C4-2B (cell line): ENCODE data around the gene HIVEP3.

ENCODE experiments used
- H3K27ac ChIP-seq: fragments of 450-650 bp; 2 replicates; pipeline ENCODE4 v1.5.1; 2017
- ZFX ChIP-seq: fragments of 450-650 bp; IDR thresholded peaks from 2 replicates; pipeline ENCODE4 v1.6.1; 2017
- TF ChIP-seq, protein P1 (sequence below): fragments of 450-650 bp; conservative IDR thresholded peaks from 2 replicates; pipeline ENCODE4 v1.5.1; 2017; ENCODE audit warnings: mild to moderate bottlenecking

Gene HIVEP3

DNA sequence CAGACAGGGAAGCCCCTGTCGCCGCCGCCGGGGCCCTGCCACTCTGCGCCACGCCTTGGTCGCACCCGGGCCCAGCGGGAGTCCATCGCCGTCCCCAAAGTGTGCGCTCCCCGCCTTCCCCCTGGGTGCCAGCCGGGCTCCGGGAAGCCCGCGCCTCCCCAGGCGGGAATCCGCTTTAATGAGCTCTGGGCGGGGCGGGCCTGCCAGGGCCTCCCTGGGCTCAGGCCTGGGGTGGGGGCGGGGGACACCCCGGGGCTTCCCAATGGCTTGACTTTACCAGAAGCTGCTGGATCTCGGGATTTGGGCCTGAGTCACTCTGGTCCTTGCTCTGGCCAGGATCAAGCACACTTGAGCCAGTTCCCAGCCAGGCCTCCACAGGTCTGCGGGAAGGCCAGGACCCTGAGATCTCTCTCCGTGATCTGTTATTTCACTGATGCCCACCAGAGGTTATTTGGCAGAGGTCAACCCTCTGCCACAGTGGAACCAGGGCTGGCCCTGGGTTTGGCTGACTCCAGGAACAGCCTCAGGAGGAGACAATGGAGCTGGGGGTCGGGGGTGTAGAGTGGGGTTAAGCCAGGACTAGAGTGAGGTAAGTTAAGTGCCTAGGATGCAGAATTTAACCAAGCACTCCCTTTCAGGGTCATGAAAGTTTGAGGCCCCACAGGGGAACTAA is 255.8 kb downstream of the HIVEP3 start:
- TF ChIP-seq, protein P1, sequence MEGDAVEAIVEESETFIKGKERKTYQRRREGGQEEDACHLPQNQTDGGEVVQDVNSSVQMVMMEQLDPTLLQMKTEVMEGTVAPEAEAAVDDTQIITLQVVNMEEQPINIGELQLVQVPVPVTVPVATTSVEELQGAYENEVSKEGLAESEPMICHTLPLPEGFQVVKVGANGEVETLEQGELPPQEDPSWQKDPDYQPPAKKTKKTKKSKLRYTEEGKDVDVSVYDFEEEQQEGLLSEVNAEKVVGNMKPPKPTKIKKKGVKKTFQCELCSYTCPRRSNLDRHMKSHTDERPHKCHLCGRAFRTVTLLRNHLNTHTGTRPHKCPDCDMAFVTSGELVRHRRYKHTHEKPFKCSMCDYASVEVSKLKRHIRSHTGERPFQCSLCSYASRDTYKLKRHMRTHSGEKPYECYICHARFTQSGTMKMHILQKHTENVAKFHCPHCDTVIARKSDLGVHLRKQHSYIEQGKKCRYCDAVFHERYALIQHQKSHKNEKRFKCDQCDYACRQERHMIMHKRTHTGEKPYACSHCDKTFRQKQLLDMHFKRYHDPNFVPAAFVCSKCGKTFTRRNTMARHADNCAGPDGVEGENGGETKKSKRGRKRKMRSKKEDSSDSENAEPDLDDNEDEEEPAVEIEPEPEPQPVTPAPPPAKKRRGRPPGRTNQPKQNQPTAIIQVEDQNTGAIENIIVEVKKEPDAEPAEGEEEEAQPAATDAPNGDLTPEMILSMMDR = no peak
- TF ChIP-seq ZFX = no peak
- no peak overlapping the region for H3K27ac ChIP-seq

DNA sequence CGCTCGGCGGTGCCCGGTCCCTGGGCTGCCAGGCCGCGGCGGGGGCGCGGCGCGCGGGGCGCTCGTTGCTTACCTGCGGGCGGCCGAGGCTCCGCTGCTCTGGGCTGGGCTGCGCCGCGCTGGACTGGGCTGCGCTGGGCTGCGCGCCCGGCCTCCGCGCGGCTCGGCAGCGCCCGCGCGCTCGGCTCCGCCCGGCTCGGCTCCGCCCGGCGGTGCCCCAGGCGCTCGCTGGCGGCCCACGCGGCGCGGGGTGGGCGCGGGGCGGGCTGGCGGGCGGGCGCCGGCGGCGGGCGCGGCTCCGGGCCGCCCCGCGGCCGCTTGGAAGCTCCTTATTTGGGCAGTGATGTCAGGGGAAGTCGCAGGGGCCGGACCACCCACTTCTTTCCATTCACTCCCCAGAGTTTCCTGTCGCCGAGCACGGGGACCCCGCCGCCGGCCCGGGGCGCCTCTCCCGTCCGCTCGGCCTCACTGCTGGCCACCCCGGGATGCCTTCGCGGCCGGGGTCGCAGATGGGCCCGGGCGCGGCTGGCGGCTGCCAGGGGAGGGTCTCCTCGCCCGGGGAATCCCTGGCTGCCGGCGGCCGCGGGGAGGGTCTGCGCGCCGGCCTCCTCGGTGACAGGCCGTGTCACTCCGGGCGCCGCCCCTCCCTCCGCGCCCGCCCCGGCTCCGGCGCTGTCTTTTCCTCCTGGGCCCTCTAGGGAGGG is 256.5 kb downstream of the HIVEP3 start:
- peak overlapping the region; percentile 25; the same call in 1 of the 2 replicates for H3K27ac ChIP-seq
- no peak for TF ChIP-seq ZFX
- TF ChIP-seq, protein P1 = no peak

DNA sequence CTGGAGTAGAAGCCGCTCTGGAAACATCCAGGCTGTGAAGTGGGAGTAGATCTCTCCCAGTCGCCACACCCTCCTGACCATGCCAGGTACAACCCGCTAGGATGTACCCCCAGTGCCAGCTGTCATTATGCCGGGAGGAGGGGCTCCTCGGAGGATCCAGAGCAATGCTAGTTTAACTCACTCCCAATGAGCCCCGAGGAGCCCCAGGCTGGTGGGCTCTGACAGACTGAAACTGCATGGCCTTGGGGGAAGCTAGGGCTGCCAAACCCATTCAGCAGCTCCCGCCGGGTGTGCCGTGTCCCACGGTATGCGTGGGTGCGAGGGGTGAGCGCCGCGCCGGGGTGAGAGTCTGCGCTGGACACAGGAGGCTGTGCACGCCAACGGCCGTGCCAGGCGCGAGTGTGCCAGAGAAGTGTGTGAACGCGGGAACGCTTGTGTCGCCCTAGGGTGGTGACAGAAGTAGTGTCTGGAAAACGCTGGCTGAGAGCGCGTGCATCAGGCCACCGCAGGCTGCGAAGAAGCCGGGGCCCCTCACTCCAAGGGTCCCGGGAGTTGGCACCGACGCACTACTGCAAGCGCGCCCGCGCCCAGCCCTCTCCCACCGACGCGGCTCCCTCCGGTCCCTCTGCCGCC is 257.2 kb downstream of the HIVEP3 start:
- TF ChIP-seq ZFX = no peak
- TF ChIP-seq, protein P1 = no peak
- peak overlapping the region; percentile 25; the same call in 1 of the 2 replicates for H3K27ac ChIP-seq

DNA sequence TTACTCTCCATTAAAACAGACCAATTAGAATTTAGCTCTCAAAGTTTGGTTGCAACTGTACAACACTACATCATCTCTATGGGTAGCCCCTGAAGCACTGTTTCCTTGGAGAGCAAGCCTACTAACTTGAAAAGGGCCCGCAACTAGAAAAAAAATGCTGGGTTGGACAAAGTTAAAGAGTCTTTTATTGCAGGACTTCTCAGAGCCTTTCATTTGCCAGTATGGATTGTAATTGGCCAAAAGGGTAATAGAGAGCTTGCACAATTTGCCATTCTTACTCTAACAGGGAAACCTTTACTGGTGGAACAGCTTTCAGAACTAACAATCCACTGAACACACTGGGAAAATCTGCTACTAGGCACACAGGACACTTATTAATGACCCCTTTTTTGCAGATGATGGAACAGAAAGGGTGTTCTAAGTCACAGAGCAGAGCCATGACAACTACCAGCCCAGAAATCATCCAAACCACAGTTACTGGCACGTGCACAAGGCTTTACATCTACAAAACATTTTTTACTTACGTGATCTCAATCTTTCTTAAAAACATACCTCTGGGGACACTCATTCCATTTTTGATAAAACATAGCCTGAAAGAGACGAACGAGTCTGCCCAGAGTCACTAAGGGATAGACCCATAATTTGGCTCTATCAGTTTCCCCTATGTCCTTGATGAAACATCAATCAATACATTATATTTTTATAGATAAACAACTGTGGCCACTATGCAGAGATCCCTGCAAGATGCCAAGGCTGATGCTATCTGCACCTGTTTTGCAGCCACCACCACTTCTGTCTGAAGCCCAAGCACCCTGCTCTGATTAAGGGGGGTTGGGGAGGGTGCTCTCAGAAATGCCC is 257.9 kb downstream of the HIVEP3 start:
- no peak overlapping the region for H3K27ac ChIP-seq
- TF ChIP-seq, protein P1 = no peak
- TF ChIP-seq ZFX = no peak

DNA sequence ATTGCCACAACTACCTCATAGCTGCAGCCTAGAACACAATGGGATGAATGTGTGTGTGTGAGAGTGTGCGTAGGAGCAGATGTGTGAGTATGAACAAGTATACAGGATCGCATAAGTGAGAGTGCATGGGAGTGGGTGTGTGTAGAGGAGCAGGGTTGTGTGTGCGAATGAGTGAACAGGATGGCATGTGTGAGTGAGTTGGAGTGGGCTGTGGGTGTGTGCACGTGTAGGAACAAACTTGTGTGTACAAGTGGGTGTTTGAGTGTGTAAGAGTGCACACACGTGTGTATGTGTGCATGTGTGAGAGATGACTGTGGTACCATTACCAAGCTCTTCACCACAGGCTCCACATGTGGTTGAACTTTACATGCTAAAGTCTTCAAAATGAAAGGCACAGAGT is 258.8 kb downstream of the HIVEP3 start:
- TF ChIP-seq ZFX = no peak
- TF ChIP-seq, protein P1 = no peak
- H3K27ac ChIP-seq = no peak overlapping the region

DNA sequence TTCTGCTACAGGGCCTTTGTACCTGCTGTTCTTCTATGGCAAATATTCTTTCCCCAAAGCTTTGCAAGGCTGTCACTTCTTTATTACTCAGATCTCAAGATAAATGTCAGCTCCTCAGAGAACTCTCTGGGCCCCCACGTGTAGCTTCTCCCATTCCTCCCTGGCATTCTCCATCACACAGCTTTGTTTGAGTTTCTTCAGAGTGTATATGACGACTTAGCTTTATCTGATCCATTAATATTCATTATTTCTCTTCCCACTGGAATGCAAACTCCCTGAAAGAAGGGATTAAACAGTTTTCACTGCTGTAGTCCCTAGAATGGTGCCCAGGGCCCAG is 259.6 kb downstream of the HIVEP3 start:
- TF ChIP-seq, protein P1 = no peak
- TF ChIP-seq ZFX = no peak
- no peak overlapping the region for H3K27ac ChIP-seq
